Neutrophil (primary cell): ENCODE data around the gene KCNQ4.

Experiments used
- H3K27ac ChIP-seq: fragments of 200-600 bp; sonication (generic); 2 replicates; pipeline ENCODE4 v1.5.1; 2016; ENCODE audit warnings: mild to moderate bottlenecking, moderate library complexity
- H3K27me3 ChIP-seq: fragments of 200-600 bp; sonication (generic); 2 replicates; pipeline ENCODE4 v1.6.0; 2016; ENCODE audit warnings: mild to moderate bottlenecking
- H3K36me3 ChIP-seq: fragments of 200-600 bp; sonication (generic); 2 replicates; pipeline ENCODE4 v1.5.1; 2017
- H3K4me1 ChIP-seq, 2 experiments: fragments of 200-600 bp in 1 of 2; sonication (generic) in 1 of 2; 1 replicate in 1 of 2; 2 replicates in 1 of 2; pipeline versions ENCODE4 v1.5.1 to v1.6.1; 2013 to 2016; ENCODE audit warnings: low read depth in 1 of 2, low read length in 1 of 2, mild to moderate bottlenecking in 1 of 2, moderate library complexity in 1 of 2; ENCODE audit not compliant: control insufficient read depth in 1 of 2, insufficient read depth in 1 of 2
- H3K4me3 ChIP-seq, 2 experiments: fragments of 200-600 bp in 1 of 2; sonication (generic) in 1 of 2; 1 replicate in 1 of 2; 2 replicates in 1 of 2; pipeline ENCODE4 v1.5.1; 2013 to 2016; ENCODE audit warnings: low read depth in 1 of 2, low read length in 1 of 2, mild to moderate bottlenecking in 1 of 2, moderate library complexity in 1 of 2
- H3K9me3 ChIP-seq: fragments of 200-600 bp; sonication (generic); 2 replicates; pipeline ENCODE4 v1.5.1; 2016
- CTCF ChIP-seq: fragments of 200-600 bp; sonication (generic); IDR thresholded peaks from 2 replicates; pipeline ENCODE4 v1.5.1; 2016; ENCODE audit warnings: antibody characterized with exemption

Gene KCNQ4

GRCh38 chr1:40751802-40752201 is 31.8 kb upstream of the KCNQ4 start:
- no peak for TF ChIP-seq CTCF
- H3K9me3 ChIP-seq: no peaks in the 10 kb centered on the region
- H3K4me1 ChIP-seq: no peaks in the 10 kb centered on the region
- H3K27ac ChIP-seq: no peak overlapping the region
- no peaks in the 10 kb centered on the region for H3K27me3 ChIP-seq
- peaks cover 95% of the 10 kb centered on the region for H3K36me3 ChIP-seq
- no peak overlapping the region for H3K4me3 ChIP-seq

GRCh38 chr1:40753142-40753882 is 30.3 kb upstream of the KCNQ4 start:
- H3K4me1 ChIP-seq: no peaks in the 10 kb centered on the region
- TF ChIP-seq CTCF: no peak
- no peak overlapping the region for H3K4me3 ChIP-seq
- H3K27ac ChIP-seq: no peak overlapping the region
- H3K27me3 ChIP-seq: no peaks in the 10 kb centered on the region
- no peaks in the 10 kb centered on the region for H3K9me3 ChIP-seq
- H3K36me3 ChIP-seq: peaks cover 97% of the 10 kb centered on the region

- Histone ChIP-seq H3K36me3 (peaks cover 97% of the 10 kb centered on the region), H3K4me1 (no peaks in the 10 kb centered on the region)
- no peak for TF ChIP-seq CTCF
Observed at GRCh38 chr1:40754201-40754600, 29.4 kb upstream of the KCNQ4 start.

GRCh38 chr1:40755067-40755466 is 28.5 kb upstream of the KCNQ4 start:
- Histone ChIP-seq H3K4me3 (no peak overlapping the region), H3K9me3 (no peaks in the 10 kb centered on the region), H3K36me3 (peaks cover 97% of the 10 kb centered on the region), H3K4me1 (no peaks in the 10 kb centered on the region), H3K27me3 (no peaks in the 10 kb centered on the region), H3K27ac (no peak overlapping the region)
- no peak for TF ChIP-seq CTCF

More at GRCh38 chr1:40754201-40754600, 29.4 kb upstream of the KCNQ4 start:
- Histone ChIP-seq H3K27me3 (no peaks in the 10 kb centered on the region), H3K4me3 (no peak overlapping the region), H3K27ac (no peak overlapping the region), H3K9me3 (no peaks in the 10 kb centered on the region)

- Histone ChIP-seq H3K27ac (no peak overlapping the region), H3K4me1 (no peaks in the 10 kb centered on the region), H3K36me3 (peaks cover 97% of the 10 kb centered on the region), H3K27me3 (no peaks in the 10 kb centered on the region), H3K4me3 (no peak overlapping the region), H3K9me3 (no peaks in the 10 kb centered on the region)
- TF ChIP-seq CTCF: no peak
Observed at GRCh38 chr1:40756523-40756922, 27.1 kb upstream of the KCNQ4 start.
